ENCODE results near the gene SH3D21. TPM values are rescaled to one million over a fixed set of nuclear protein-coding genes. Genes with fewer than 3 reads are reported as not detected.

Gene SH3D21
- polyA plus RNA-seq, 1 donor from 2014 or later = 2.6 TPM

DNA sequence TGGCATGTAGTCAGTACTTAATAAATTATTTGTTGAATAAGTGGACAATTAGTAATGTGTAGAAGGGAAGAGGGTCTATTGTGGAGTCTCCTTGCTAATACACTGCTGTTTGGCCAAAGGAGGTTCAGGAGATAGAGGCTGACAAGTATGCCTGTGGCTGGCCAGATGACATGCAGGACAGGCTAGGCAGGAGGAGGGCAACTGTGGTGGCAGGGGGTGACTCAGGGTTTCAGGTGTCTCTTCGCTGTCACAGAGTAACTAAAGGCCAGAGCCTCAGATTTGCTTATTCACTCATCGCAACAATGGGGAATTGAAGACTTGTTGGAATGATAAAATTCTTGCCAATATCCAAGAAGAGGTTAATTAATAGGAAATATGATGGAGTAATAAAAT lies 48.8 kb upstream of the SH3D21 start:
- Histone ChIP-seq H3K79me2 (replicated peaks; ENCODE audit: insufficient read depth, low read length) (peaks cover 40% of the 10 kb centered on the region), H3K4me2 (ENCODE audit: low read length) (no peak overlapping the region), H2AFZ (ENCODE audit: low read depth, low read length) (no peak overlapping the region), H3K4me3 (ENCODE audit: low read length) (no peak overlapping the region), H3K27ac (ENCODE audit: low read length) (no peak overlapping the region), H4K20me1 (ENCODE audit: insufficient read depth) (peaks cover 6% of the 10 kb centered on the region), H3K9me3 (ENCODE audit: low read length) (no peaks in the 10 kb centered on the region), H3F3A (ENCODE audit: insufficient read depth, low read length, poor library complexity, severe bottlenecking) (no peaks in the 10 kb centered on the region), H3K36me3 (ENCODE audit: insufficient read depth, low read length) (peaks cover 6% of the 10 kb centered on the region), H3K9ac (ENCODE audit: low read length) (no peak overlapping the region), H3K27me3 (ENCODE audit: insufficient read depth, low read depth, low read length) (no peaks in the 10 kb centered on the region), H3K9me2 (ENCODE audit: insufficient read depth, low read length) (no peaks in the 10 kb centered on the region)
- TF ChIP-seq, protein P1, sequence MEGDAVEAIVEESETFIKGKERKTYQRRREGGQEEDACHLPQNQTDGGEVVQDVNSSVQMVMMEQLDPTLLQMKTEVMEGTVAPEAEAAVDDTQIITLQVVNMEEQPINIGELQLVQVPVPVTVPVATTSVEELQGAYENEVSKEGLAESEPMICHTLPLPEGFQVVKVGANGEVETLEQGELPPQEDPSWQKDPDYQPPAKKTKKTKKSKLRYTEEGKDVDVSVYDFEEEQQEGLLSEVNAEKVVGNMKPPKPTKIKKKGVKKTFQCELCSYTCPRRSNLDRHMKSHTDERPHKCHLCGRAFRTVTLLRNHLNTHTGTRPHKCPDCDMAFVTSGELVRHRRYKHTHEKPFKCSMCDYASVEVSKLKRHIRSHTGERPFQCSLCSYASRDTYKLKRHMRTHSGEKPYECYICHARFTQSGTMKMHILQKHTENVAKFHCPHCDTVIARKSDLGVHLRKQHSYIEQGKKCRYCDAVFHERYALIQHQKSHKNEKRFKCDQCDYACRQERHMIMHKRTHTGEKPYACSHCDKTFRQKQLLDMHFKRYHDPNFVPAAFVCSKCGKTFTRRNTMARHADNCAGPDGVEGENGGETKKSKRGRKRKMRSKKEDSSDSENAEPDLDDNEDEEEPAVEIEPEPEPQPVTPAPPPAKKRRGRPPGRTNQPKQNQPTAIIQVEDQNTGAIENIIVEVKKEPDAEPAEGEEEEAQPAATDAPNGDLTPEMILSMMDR (IDR thresholded peaks at IDR 0.05; ENCODE audit: poor library complexity, severe bottlenecking) = no peak
- TF ChIP-seq EP300 (conservative IDR thresholded peaks at IDR 0.05; ENCODE audit: poor library complexity, severe bottlenecking) (no peak), EZH2 (IDR thresholded peaks at IDR 0.05; ENCODE audit: borderline replicate concordance, insufficient read depth, low read length, poor library complexity, severe bottlenecking) (no peak), TAF1 (IDR thresholded peaks at IDR 0.05; ENCODE audit: low read depth) (no peak), RAD21 (conservative IDR thresholded peaks at IDR 0.05) (no peak), MXI1 (conservative IDR thresholded peaks at IDR 0.05; ENCODE audit: poor library complexity, severe bottlenecking) (no peak), POLR2AphosphoS5 (IDR thresholded peaks at IDR 0.05) (no peak), SMC3 (conservative IDR thresholded peaks at IDR 0.05; ENCODE audit: poor library complexity) (no peak)
- TF ChIP-seq, protein P2, sequence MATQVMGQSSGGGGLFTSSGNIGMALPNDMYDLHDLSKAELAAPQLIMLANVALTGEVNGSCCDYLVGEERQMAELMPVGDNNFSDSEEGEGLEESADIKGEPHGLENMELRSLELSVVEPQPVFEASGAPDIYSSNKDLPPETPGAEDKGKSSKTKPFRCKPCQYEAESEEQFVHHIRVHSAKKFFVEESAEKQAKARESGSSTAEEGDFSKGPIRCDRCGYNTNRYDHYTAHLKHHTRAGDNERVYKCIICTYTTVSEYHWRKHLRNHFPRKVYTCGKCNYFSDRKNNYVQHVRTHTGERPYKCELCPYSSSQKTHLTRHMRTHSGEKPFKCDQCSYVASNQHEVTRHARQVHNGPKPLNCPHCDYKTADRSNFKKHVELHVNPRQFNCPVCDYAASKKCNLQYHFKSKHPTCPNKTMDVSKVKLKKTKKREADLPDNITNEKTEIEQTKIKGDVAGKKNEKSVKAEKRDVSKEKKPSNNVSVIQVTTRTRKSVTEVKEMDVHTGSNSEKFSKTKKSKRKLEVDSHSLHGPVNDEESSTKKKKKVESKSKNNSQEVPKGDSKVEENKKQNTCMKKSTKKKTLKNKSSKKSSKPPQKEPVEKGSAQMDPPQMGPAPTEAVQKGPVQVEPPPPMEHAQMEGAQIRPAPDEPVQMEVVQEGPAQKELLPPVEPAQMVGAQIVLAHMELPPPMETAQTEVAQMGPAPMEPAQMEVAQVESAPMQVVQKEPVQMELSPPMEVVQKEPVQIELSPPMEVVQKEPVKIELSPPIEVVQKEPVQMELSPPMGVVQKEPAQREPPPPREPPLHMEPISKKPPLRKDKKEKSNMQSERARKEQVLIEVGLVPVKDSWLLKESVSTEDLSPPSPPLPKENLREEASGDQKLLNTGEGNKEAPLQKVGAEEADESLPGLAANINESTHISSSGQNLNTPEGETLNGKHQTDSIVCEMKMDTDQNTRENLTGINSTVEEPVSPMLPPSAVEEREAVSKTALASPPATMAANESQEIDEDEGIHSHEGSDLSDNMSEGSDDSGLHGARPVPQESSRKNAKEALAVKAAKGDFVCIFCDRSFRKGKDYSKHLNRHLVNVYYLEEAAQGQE (IDR thresholded peaks at IDR 0.05; ENCODE audit: borderline replicate concordance) = no peak

DNA sequence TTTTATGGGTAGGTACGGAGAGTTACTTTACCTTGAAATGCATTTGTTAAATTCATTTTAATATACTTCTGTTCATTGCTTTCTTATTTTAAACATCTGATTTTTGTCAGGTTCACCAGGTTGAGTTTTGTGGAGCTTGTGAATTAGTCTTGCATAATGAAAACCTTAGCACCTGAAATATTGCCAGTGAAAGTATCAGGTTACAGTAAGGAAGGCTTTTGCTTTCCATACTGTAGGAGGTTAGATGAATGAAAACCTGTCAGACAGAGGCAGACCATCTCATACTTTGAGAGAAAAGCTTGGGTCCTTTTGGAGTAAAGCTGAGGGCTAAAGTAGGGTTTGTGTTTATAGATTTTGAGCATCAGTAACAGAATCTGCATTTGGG lies 47.2 kb upstream of the SH3D21 start:
- no peaks in the 10 kb centered on the region for H3F3A ChIP-seq (ENCODE audit: insufficient read depth, low read length, poor library complexity, severe bottlenecking)
- H3K4me2 ChIP-seq (ENCODE audit: low read length) = no peak overlapping the region
- no peaks in the 10 kb centered on the region for H3K27me3 ChIP-seq (ENCODE audit: insufficient read depth, low read depth, low read length)
- peaks cover 30% of the 10 kb centered on the region for H3K79me2 ChIP-seq (replicated peaks; ENCODE audit: insufficient read depth, low read length)
- no peaks in the 10 kb centered on the region for H3K9me3 ChIP-seq (ENCODE audit: low read length)
- no peak overlapping the region for H2AFZ ChIP-seq (ENCODE audit: low read depth, low read length)
- no peak overlapping the region for H3K27ac ChIP-seq (ENCODE audit: low read length)
- peaks cover 6% of the 10 kb centered on the region for H4K20me1 ChIP-seq (ENCODE audit: insufficient read depth)
- no peak overlapping the region for H3K9ac ChIP-seq (ENCODE audit: low read length)
- no peak overlapping the region for H3K4me3 ChIP-seq (ENCODE audit: low read length)
- H3K9me2 ChIP-seq (ENCODE audit: insufficient read depth, low read length) = no peaks in the 10 kb centered on the region
- H3K36me3 ChIP-seq (ENCODE audit: insufficient read depth, low read length) = peaks cover 6% of the 10 kb centered on the region
- TF ChIP-seq, protein P1 (IDR thresholded peaks at IDR 0.05; ENCODE audit: poor library complexity, severe bottlenecking) = no peak
- no peak for TF ChIP-seq RAD21 (conservative IDR thresholded peaks at IDR 0.05)
- TF ChIP-seq MXI1 (conservative IDR thresholded peaks at IDR 0.05; ENCODE audit: poor library complexity, severe bottlenecking) = no peak
- TF ChIP-seq EP300 (conservative IDR thresholded peaks at IDR 0.05; ENCODE audit: poor library complexity, severe bottlenecking) = no peak
- TF ChIP-seq POLR2AphosphoS5 (IDR thresholded peaks at IDR 0.05) = no peak
- no peak for TF ChIP-seq TAF1 (IDR thresholded peaks at IDR 0.05; ENCODE audit: low read depth)
- TF ChIP-seq, protein P2 (IDR thresholded peaks at IDR 0.05; ENCODE audit: borderline replicate concordance) = no peak
- TF ChIP-seq EZH2 (IDR thresholded peaks at IDR 0.05; ENCODE audit: borderline replicate concordance, insufficient read depth, low read length, poor library complexity, severe bottlenecking) = no peak

Data from neural cell (in vitro differentiated cells).